Body of pancreas (tissue), 4 donors: ENCODE results near the gene ELP1.

Experiments
- CTCF ChIP-seq, 7 experiments: fragments of 450-650 bp in 4 of 7; fragments of 200-600 bp in 3 of 7; sonication (generic) in 3 of 7; IDR thresholded peaks; one replicate each; pipeline ENCODE4 v1.5.1; 2016 to 2019; ENCODE audit warnings: antibody characterized with exemption in 7 of 7
- POLR2A ChIP-seq, 3 donors: fragments of 450-650 bp; IDR thresholded peaks; one replicate each; pipeline ENCODE4 v1.6.1; 2016; ENCODE audit warnings: antibody characterized with exemption in 3 of 3, mild to moderate bottlenecking in 2 of 3

DNA sequence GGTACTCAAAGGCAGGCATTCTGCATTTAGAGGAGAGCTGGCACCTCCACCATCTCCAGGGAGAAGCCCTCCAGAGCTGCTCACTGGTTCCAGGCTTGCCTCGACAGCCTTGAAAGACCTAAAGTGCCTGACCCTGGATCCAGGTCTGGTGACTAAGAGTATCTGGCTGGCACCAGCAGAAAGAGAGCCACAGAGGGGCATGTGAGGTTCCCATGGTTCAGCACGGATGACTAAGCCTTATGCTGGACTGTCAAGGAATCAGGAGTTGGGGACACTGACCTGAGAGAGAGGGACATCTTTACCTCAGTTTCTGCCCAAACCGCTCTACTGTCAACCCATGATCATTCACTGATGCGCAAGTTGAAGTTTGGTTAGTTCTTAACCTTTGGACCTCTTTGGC lies 68.9 kb downstream of the ELP1 start:
- TF ChIP-seq CTCF (IDR thresholded peaks at IDR 0.05) (no peak), POLR2A (IDR thresholded peaks at IDR 0.05) (no peak)
